Sigmoid colon (tissue), 7 donors: Measurements from ENCODE around the gene NDUFAF3. TPM values are rescaled to one million over a fixed set of nuclear protein-coding genes. Genes with fewer than 3 reads are reported as not detected.

ENCODE experiments used
- DNase-seq: peaks from one replicate; pipeline ENCODE4 v3.0.0-alpha.2; 2019
- H3K27ac ChIP-seq, 4 donors: fragments of 200-600 bp; sonication (generic); one replicate each; pipeline ENCODE4 v1.5.1; 2016 to 2019; ENCODE audit warnings: mild to moderate bottlenecking in 1 of 4
- H3K27me3 ChIP-seq, 3 donors: fragments of 200-600 bp; sonication (generic); one replicate each; pipeline ENCODE4 v1.5.1; 2019; ENCODE audit warnings: mild to moderate bottlenecking in 1 of 3
- H3K36me3 ChIP-seq, 4 donors: fragments of 200-600 bp; sonication (generic); one replicate each; pipeline ENCODE4 v1.5.1; 2016 to 2019
- H3K4me1 ChIP-seq, 4 donors: fragments of 200-600 bp; sonication (generic); one replicate each; pipeline ENCODE4 v1.5.1; 2017 to 2019
- H3K4me3 ChIP-seq, 4 donors: fragments of 200-600 bp; sonication (generic); one replicate each; pipeline ENCODE4 v1.5.1; 2017 to 2019; ENCODE audit warnings: mild to moderate bottlenecking in 2 of 4, moderate library complexity in 1 of 4
- H3K9me3 ChIP-seq, 4 donors: fragments of 200-600 bp in 3 of 4; sonication (generic) in 3 of 4; one replicate each; pipeline versions ENCODE4 v1.5.1 to v1.6.1; 2013 to 2019
- CTCF ChIP-seq, 4 experiments: fragments of 450-650 bp in 3 of 4; fragments of 200-600 bp in 1 of 4; IDR thresholded peaks; one replicate each; pipeline ENCODE4 v1.5.1; 2016 to 2019; ENCODE audit warnings: antibody characterized with exemption in 4 of 4, mild to moderate bottlenecking in 3 of 4, moderate library complexity in 2 of 4
- EP300 ChIP-seq, 4 donors: sonication (generic); formaldehyde crosslinking; IDR thresholded peaks; one replicate each; pipeline ENCODE4 v1.6.1; 2017; ENCODE audit warnings: antibody characterized with exemption in 4 of 4
- POLR2A ChIP-seq, 2 donors: fragments of 450-650 bp; IDR thresholded peaks; one replicate each; pipeline ENCODE4 v1.6.1; 2016; ENCODE audit warnings: antibody characterized with exemption in 2 of 2, mild to moderate bottlenecking in 2 of 2, moderate library complexity in 2 of 2
- POLR2AphosphoS5 ChIP-seq, 4 donors: sonication (generic); formaldehyde crosslinking; IDR thresholded peaks; one replicate each; pipeline ENCODE4 v1.6.1; 2017; ENCODE audit warnings: antibody characterized with exemption in 4 of 4
- WGBS, 2 donors: extraction: QIAGEN DNeasy Blood & Tissue Kit; methylation state at CpG; one replicate each; pipeline ENCODE4 v1.1.7; 2013; 5-methylcytosine and 5-hydroxymethylcytosine counted together
- intact Hi-C: fragments of 100-400 bp; cut with DNase I; formaldehyde crosslinking; loops from one replicate; pipeline ENCODE4 v1.15.1; 2023
- polyA plus RNA-seq, 3 donors: library from polyadenylated mRNA; stranded (reverse); fragments of 200-250 nt; gene quantifications; one replicate each; pipeline ENCODE4 v1.2.3, GENCODE V29; 2013
- total RNA-seq, 4 donors: library from RNA; depleted of rRNA; stranded (reverse); fragments of >200 nt; gene quantifications; one replicate each; pipeline ENCODE4 v1.1.0, GENCODE V29; 2016
- donor health status: healthy with polysubstance abuse.
- donor health status: Bipolar disorder and iron deficiency.
- donor health status: healthy.

Gene NDUFAF3
- total and polyA plus RNA-seq, 7 donors: 62.8 to 116 (median 83.1) TPM

- WGBS, 2 donors: 63 to 81% methylated on average over 5 of the region's 5 CpGs
- Histone ChIP-seq H3K27me3 (no peaks in the 10 kb centered on the region), H3K36me3 (peaks cover 4 to 43% (median 22%) of the 10 kb centered on the region in 4 donors), H3K4me1 (peaks cover 0 to 52% (median 44%) of the 10 kb centered on the region in 4 donors), H3K27ac (no peak overlapping the region), H3K4me3 (no peak overlapping the region), H3K9me3 (no peaks in the 10 kb centered on the region)
- intact Hi-C loops: loop anchor here (5.0 kb wide), 1 partner anchor 68 kb away; the partner anchor contains the start of gene QRICH1
- TF ChIP-seq POLR2A (IDR thresholded peaks at IDR 0.05) (no peak), POLR2AphosphoS5 (IDR thresholded peaks at IDR 0.05) (no peak), EP300 (IDR thresholded peaks at IDR 0.05) (no peak), CTCF (IDR thresholded peaks at IDR 0.05) (no peak)
- DNase-seq: no peak
Observed at GRCh38 chr3:49024449-49024848, 2.5 kb downstream of the NDUFAF3 start.

GRCh38 chr3:49025005-49025792, 3.3 kb downstream of the NDUFAF3 start:
- H3K27ac ChIP-seq: no peak overlapping the region
- H3K9me3 ChIP-seq: no peaks in the 10 kb centered on the region
- no peak overlapping the region for H3K4me3 ChIP-seq
- intact Hi-C loops: no loop called here
- 79% methylated on average over 13 of the region's 13 CpGs for WGBS, 2 donors
- no peaks in the 10 kb centered on the region for H3K27me3 ChIP-seq
- H3K36me3 ChIP-seq: peaks cover 4 to 44% (median 22%) of the 10 kb centered on the region in 4 donors
- DNase-seq: no peak
- peaks cover 0 to 50% (median 36%) of the 10 kb centered on the region in 4 donors for H3K4me1 ChIP-seq
- no peak for TF ChIP-seq EP300 (IDR thresholded peaks at IDR 0.05)
- TF ChIP-seq POLR2AphosphoS5 (IDR thresholded peaks at IDR 0.05): no peak
- TF ChIP-seq POLR2A (IDR thresholded peaks at IDR 0.05): no peak
- no peak for TF ChIP-seq CTCF (IDR thresholded peaks at IDR 0.05)

GRCh38 chr3:49025793-49026520, 4.0 kb downstream of the NDUFAF3 start:
- WGBS, 2 donors: 91 to 92% methylated on average over 8 of the region's 8 CpGs
- TF ChIP-seq CTCF (IDR thresholded peaks at IDR 0.05) (no peak), POLR2AphosphoS5 (IDR thresholded peaks at IDR 0.05) (no peak), POLR2A (IDR thresholded peaks at IDR 0.05) (no peak), EP300 (IDR thresholded peaks at IDR 0.05) (no peak)
- H3K36me3 ChIP-seq: peaks cover 4 to 52% (median 24%) of the 10 kb centered on the region in 4 donors
- H3K27me3 ChIP-seq: no peaks in the 10 kb centered on the region
- no peaks in the 10 kb centered on the region for H3K9me3 ChIP-seq
- H3K27ac ChIP-seq: no peak overlapping the region
- no peak for DNase-seq
- intact Hi-C loops: no loop called here
- H3K4me3 ChIP-seq: no peak overlapping the region
- peaks cover 0 to 43% (median 30%) of the 10 kb centered on the region in 4 donors for H3K4me1 ChIP-seq

GRCh38 chr3:49026536-49026935, 4.6 kb downstream of the NDUFAF3 start:
- Histone ChIP-seq H3K27ac (no peak overlapping the region), H3K4me3 (no peak overlapping the region), H3K36me3 (peaks cover 9 to 58% (median 30%) of the 10 kb centered on the region in 4 donors), H3K4me1 (peaks cover 0 to 43% (median 29%) of the 10 kb centered on the region in 4 donors), H3K9me3 (no peaks in the 10 kb centered on the region), H3K27me3 (no peaks in the 10 kb centered on the region)
- DNase-seq: no peak
- TF ChIP-seq EP300 (IDR thresholded peaks at IDR 0.05) (no peak), POLR2AphosphoS5 (IDR thresholded peaks at IDR 0.05) (no peak), POLR2A (IDR thresholded peaks at IDR 0.05) (no peak), CTCF (IDR thresholded peaks at IDR 0.05) (no peak)
- intact Hi-C loops: no loop called here
- 95% methylated on average over 3 of the region's 3 CpGs for WGBS, 2 donors
